GM13977 (cell line): ENCODE data around the gene KCNAB1.

Experiments
- DNase-seq: peaks from one replicate; pipeline ENCODE4 v3.0.0; 2012; ENCODE audit warnings: low spot score
- in situ Hi-C: fragments of 300-500 bp; cut with MboI; formaldehyde crosslinking; loops from one replicate; pipeline ENCODE4 v1.12.0; 2022; ENCODE audit warnings: low sequenced_read_pairs, low pct_unique_long_range_greater_than_20kb, mixed read lengths, inconsistent platforms; ENCODE audit not compliant: unreplicated experiment
- TF ChIP-seq, protein P1 (sequence below): IDR thresholded peaks from 2 replicates; pipeline ENCODE4 v1.5.1; 2012; ENCODE audit warnings: mild to moderate bottlenecking, control low read depth; ENCODE audit not compliant: insufficient read depth; ENCODE audit errors: extremely low read depth, missing control alignments

KCNAB1 gene

GRCh38 chr3:156397534-156397933 is 277.2 kb downstream of the KCNAB1 start:
- in situ Hi-C loops = no loop called here
- TF ChIP-seq, protein P1, sequence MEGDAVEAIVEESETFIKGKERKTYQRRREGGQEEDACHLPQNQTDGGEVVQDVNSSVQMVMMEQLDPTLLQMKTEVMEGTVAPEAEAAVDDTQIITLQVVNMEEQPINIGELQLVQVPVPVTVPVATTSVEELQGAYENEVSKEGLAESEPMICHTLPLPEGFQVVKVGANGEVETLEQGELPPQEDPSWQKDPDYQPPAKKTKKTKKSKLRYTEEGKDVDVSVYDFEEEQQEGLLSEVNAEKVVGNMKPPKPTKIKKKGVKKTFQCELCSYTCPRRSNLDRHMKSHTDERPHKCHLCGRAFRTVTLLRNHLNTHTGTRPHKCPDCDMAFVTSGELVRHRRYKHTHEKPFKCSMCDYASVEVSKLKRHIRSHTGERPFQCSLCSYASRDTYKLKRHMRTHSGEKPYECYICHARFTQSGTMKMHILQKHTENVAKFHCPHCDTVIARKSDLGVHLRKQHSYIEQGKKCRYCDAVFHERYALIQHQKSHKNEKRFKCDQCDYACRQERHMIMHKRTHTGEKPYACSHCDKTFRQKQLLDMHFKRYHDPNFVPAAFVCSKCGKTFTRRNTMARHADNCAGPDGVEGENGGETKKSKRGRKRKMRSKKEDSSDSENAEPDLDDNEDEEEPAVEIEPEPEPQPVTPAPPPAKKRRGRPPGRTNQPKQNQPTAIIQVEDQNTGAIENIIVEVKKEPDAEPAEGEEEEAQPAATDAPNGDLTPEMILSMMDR = no peak
- no peak for DNase-seq

DNA sequence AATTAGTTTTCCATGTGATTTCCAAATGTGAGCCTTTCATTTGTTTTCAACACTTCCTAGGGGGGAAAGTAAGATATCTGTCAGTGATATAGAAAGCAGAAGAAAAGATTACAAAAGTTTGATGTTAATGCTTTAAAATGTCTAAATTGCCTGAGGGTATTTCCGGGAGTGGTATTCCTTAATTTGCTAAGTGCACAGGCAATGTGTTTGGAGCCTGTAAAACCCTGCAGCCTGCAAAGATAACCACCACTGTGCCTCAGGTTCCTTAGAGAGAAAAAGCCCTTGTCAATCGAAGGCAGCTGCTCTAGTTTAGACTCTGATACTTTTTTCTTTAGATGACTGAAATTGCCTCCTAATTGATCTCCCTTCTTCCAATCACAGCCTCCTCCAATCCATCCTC is 279.7 kb downstream of the KCNAB1 start:
- in situ Hi-C loops = no loop called here
- TF ChIP-seq, protein P1 = no peak
- no peak for DNase-seq

- TF ChIP-seq, protein P1 = no peak
- no peak for DNase-seq
- in situ Hi-C loops = no loop called here
These were observed 280.4 kb downstream of the KCNAB1 start for GRCh38 chr3:156400735-156401134.

DNA sequence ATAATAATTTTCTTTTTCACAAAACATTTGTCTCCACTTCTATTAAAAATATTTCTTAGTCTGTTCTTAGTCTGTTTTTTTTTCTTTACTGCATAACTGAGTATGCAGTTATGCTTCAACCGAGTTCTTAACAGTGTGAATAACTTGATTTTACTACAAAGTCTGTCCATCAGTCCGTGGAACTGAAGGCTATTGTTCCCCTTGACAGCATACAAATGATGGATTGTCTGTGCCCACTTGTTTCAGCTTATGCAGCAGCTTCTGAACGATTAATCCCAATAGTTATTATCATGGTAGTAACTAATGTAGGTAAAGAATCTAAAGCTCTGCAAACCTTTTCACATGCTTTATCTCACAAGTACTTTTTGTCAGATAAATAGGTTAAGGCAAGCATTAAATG is 283.8 kb downstream of the KCNAB1 start:
- TF ChIP-seq, protein P1 = no peak
- DNase-seq = no peak
- in situ Hi-C loops = no loop called here

DNA sequence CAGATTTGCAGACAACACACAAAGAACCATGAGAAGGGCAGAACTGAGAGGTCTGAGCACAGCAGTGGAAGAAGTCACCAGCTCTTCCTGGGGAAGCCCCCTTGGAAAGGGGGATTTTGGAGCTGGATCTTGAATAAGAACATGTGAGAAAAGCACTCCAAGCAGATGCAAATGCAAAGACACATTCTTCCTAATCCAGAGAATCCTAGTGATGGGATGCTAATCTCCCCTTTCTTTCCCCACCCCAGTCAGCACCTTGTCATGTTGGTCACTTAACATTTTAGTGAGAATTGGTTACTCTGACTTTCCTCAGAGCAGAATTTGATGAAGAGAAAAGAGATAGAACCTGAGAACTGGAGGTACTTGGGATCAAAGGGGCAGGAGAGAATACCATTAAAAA is 286.0 kb downstream of the KCNAB1 start:
- TF ChIP-seq, protein P1 = no peak
- no peak for DNase-seq
- in situ Hi-C loops = no loop called here

- DNase-seq = no peak
- TF ChIP-seq, protein P1 = no peak
- in situ Hi-C loops = no loop called here
These were observed 287.3 kb downstream of the KCNAB1 start for GRCh38 chr3:156407617-156408225.

- DNase-seq = no peak
- in situ Hi-C loops = no loop called here
- TF ChIP-seq, protein P1 = no peak
These were observed 289.3 kb downstream of the KCNAB1 start for GRCh38 chr3:156409694-156410093.
